Liver (tissue), 9 donors: ENCODE measurements around the gene PTPRD. TPM values are rescaled to one million over a fixed set of nuclear protein-coding genes. Genes with fewer than 3 reads are reported as not detected.

ENCODE experiments used
- DNase-seq: peaks from one replicate; pipeline ENCODE4 v3.0.0-alpha.2; 2017; ENCODE audit warnings: low spot score
- H3K27ac ChIP-seq, 2 donors: one replicate each; pipeline ENCODE4 v1.7.0; 2013; ENCODE audit warnings: inconsistent platforms in 2 of 2, low read length in 2 of 2, control low read depth in 1 of 2, low read depth in 1 of 2, mild to moderate bottlenecking in 1 of 2
- H3K27me3 ChIP-seq, 4 donors: one replicate each; pipeline versions ENCODE4 v1.6.1 to v1.7.0; 2013; ENCODE audit warnings: low read length in 3 of 4, inconsistent platforms in 1 of 4, mild to moderate bottlenecking in 1 of 4, moderate library complexity in 1 of 4; ENCODE audit not compliant: control insufficient read depth in 4 of 4, insufficient read depth in 4 of 4
- H3K36me3 ChIP-seq, 4 donors: one replicate each; pipeline versions ENCODE4 v1.6.1 to v1.7.0; 2013; ENCODE audit warnings: low read length in 3 of 4, mild to moderate bottlenecking in 3 of 4, low read depth in 1 of 4, moderate library complexity in 1 of 4; ENCODE audit not compliant: control insufficient read depth in 4 of 4, insufficient read depth in 3 of 4
- H3K4me1 ChIP-seq, 4 donors: one replicate each; pipeline versions ENCODE4 v1.6.1 to v1.7.0; 2013; ENCODE audit warnings: low read length in 3 of 4, mild to moderate bottlenecking in 3 of 4, moderate library complexity in 1 of 4; ENCODE audit not compliant: control insufficient read depth in 4 of 4, insufficient read depth in 4 of 4
- H3K4me3 ChIP-seq, 3 donors: one replicate each; pipeline versions ENCODE4 v1.6.1 to v1.7.0; 2013; ENCODE audit warnings: low read length in 3 of 3, control low read depth in 1 of 3, low read depth in 1 of 3, mild to moderate bottlenecking in 1 of 3
- H3K9ac ChIP-seq, 2 donors: one replicate each; pipeline ENCODE4 v1.7.0; 2013; ENCODE audit warnings: low read length in 2 of 2, mild to moderate bottlenecking in 2 of 2, moderate library complexity in 2 of 2, control low read depth in 1 of 2, low read depth in 1 of 2
- H3K9me3 ChIP-seq, 4 donors: one replicate each; pipeline versions ENCODE4 v1.6.1 to v1.7.0; 2013; ENCODE audit warnings: low read length in 3 of 4; ENCODE audit not compliant: control insufficient read depth in 4 of 4
- ATF3 ChIP-seq: IDR thresholded peaks from 2 replicates; pipeline ENCODE4 v1.6.1; 2016; ENCODE audit warnings: antibody characterized with exemption
- CTCF ChIP-seq: fragments of 150-350 bp; IDR thresholded peaks from 2 replicates; pipeline ENCODE4 v1.5.1; 2017; ENCODE audit warnings: improper control_type of control experiment, low read depth, low read length; ENCODE audit not compliant: missing input control
- EGR1 ChIP-seq, 2 donors: IDR thresholded peaks; 2 replicates each; pipeline ENCODE4 v1.6.1; 2016 to 2018; ENCODE audit warnings: antibody characterized with exemption in 2 of 2, low read depth in 2 of 2
- FOXA1 ChIP-seq: IDR thresholded peaks from 2 replicates; pipeline ENCODE4 v1.6.1; 2016; ENCODE audit warnings: antibody characterized with exemption
- FOXA2 ChIP-seq: IDR thresholded peaks from 2 replicates; pipeline ENCODE4 v1.6.1; 2016; ENCODE audit warnings: antibody characterized with exemption
- GABPA ChIP-seq, 2 donors: IDR thresholded peaks in 1 of 2; conservative IDR thresholded peaks in 1 of 2; 2 replicates each; pipeline ENCODE4 v1.6.1; 2016; ENCODE audit warnings: antibody characterized with exemption in 2 of 2, mild to moderate bottlenecking in 1 of 2, moderate library complexity in 1 of 2
- HNF4A ChIP-seq, 2 donors: conservative IDR thresholded peaks; 2 replicates each; pipeline ENCODE4 v1.6.1; 2016; ENCODE audit warnings: antibody characterized with exemption in 2 of 2, mild to moderate bottlenecking in 2 of 2
- HNF4G ChIP-seq: IDR thresholded peaks from 2 replicates; pipeline ENCODE4 v1.6.1; 2016; ENCODE audit warnings: antibody characterized with exemption
- JUND ChIP-seq, 2 donors: IDR thresholded peaks; 2 replicates each; pipeline ENCODE4 v1.6.1; 2016; ENCODE audit warnings: antibody characterized with exemption in 2 of 2
- MAX ChIP-seq: IDR thresholded peaks from 2 replicates; pipeline ENCODE4 v1.6.1; 2016; ENCODE audit warnings: antibody characterized with exemption
- NR2F2 ChIP-seq: IDR thresholded peaks from 2 replicates; pipeline ENCODE4 v1.6.1; 2016; ENCODE audit warnings: antibody characterized with exemption
- RAD21 ChIP-seq, 2 donors: IDR thresholded peaks; 2 replicates each; pipeline ENCODE4 v1.6.1; 2016; ENCODE audit warnings: antibody characterized with exemption in 2 of 2, mild to moderate bottlenecking in 2 of 2
- REST ChIP-seq: IDR thresholded peaks from 2 replicates; pipeline ENCODE4 v1.6.1; 2016; ENCODE audit warnings: antibody characterized with exemption, mild to moderate bottlenecking
- RXRA ChIP-seq, 2 donors: IDR thresholded peaks; 2 replicates each; pipeline ENCODE4 v1.6.1; 2017 to 2018; ENCODE audit warnings: antibody characterized with exemption in 2 of 2, mild to moderate bottlenecking in 1 of 2
- SP1 ChIP-seq: IDR thresholded peaks from 2 replicates; pipeline ENCODE4 v1.6.1; 2018; ENCODE audit warnings: antibody characterized with exemption, mild to moderate bottlenecking
- TAF1 ChIP-seq: conservative IDR thresholded peaks from 2 replicates; pipeline ENCODE4 v1.6.1; 2016; ENCODE audit warnings: antibody characterized with exemption, mild to moderate bottlenecking
- ZBTB33 ChIP-seq: IDR thresholded peaks from 2 replicates; pipeline ENCODE4 v1.6.1; 2016; ENCODE audit warnings: antibody characterized with exemption
- WGBS: extraction: QIAGEN DNeasy Blood & Tissue Kit; methylation state at CpG from one replicate; pipeline ENCODE4 v1.1.7; 2013; 5-methylcytosine and 5-hydroxymethylcytosine counted together
- polyA plus RNA-seq, 2 donors: library from polyadenylated mRNA; stranded (reverse) in 1 of 2; unstranded in 1 of 2; fragments of 200-250 nt in 1 of 2; fragments of >200 nt in 1 of 2; fragmentation: Nextera tagmentation in 1 of 2; extraction: Ambion mirVana in 1 of 2; gene quantifications; one replicate each; pipeline versions ENCODE4 v1.2.1 to v1.2.3, GENCODE V29; 2013 to 2015
- total RNA-seq, 2 donors: library from RNA; depleted of rRNA; stranded (reverse); fragments of >200 nt; gene quantifications; one replicate each; pipeline ENCODE4 v1.2.3, GENCODE V29; 2014
- donor health status: healthy.
- donor health status: healthy.
- donor health status: healthy.
- donor health status: healthy.
- donor health status: healthy.

PTPRD gene
- total and polyA plus RNA-seq, 4 donors = 0.78 to 34.2 (median 4.7) TPM

GRCh38 chr9:10341057-10341456, 271.7 kb downstream of the PTPRD start:
- no peak for TF ChIP-seq NR2F2
- TF ChIP-seq ZBTB33 = no peak
- no peak for TF ChIP-seq RXRA (IDR thresholded peaks at IDR 0.05)
- no peak for TF ChIP-seq HNF4A (conservative IDR thresholded peaks at IDR 0.05)
- no peak for TF ChIP-seq HNF4G
- TF ChIP-seq FOXA1 = no peak
- no peak for TF ChIP-seq RAD21 (IDR thresholded peaks at IDR 0.05)
- no peak for TF ChIP-seq SP1
- no peak for TF ChIP-seq TAF1
- no peak for TF ChIP-seq CTCF
- no peak for TF ChIP-seq EGR1 (IDR thresholded peaks at IDR 0.05; ENCODE audit: low read depth in 2 of 2)

GRCh38 chr9:10339152-10339551, 273.6 kb downstream of the PTPRD start:
- H3K9me3 ChIP-seq = no peaks in the 10 kb centered on the region
- TF ChIP-seq RXRA (IDR thresholded peaks at IDR 0.05) = no peak
- TF ChIP-seq ZBTB33 = no peak
- no peak for TF ChIP-seq GABPA (IDR thresholded peaks at IDR 0.05 in 1 of 2, conservative IDR thresholded peaks at IDR 0.05 in 1 of 2)
- TF ChIP-seq TAF1 = no peak
- no peak for TF ChIP-seq FOXA1
- TF ChIP-seq JUND (IDR thresholded peaks at IDR 0.05) = no peak
- no peak for TF ChIP-seq RAD21 (IDR thresholded peaks at IDR 0.05)
- TF ChIP-seq ATF3 = no peak
- no peak for TF ChIP-seq REST
- no peak for TF ChIP-seq SP1
- TF ChIP-seq MAX = no peak
- TF ChIP-seq FOXA2 = no peak
- no peak for TF ChIP-seq HNF4G
- no peak for TF ChIP-seq CTCF

More at GRCh38 chr9:10341057-10341456, 271.7 kb downstream of the PTPRD start:
- H3K36me3 ChIP-seq = no peaks in the 10 kb centered on the region
- no peak overlapping the region for H3K9ac ChIP-seq
- no peak overlapping the region for H3K4me3 ChIP-seq
- no peaks in the 10 kb centered on the region for H3K9me3 ChIP-seq
- H3K4me1 ChIP-seq = no peaks in the 10 kb centered on the region
- WGBS = 80% methylated on average over 2 of the region's 2 CpGs
- no peak overlapping the region for H3K27ac ChIP-seq
- no peaks in the 10 kb centered on the region for H3K27me3 ChIP-seq
- no peak for DNase-seq

More at GRCh38 chr9:10339152-10339551, 273.6 kb downstream of the PTPRD start:
- Histone ChIP-seq H3K27ac (no peak overlapping the region), H3K4me3 (no peak overlapping the region), H3K9ac (no peak overlapping the region), H3K4me1 (no peaks in the 10 kb centered on the region), H3K27me3 (no peaks in the 10 kb centered on the region), H3K36me3 (no peaks in the 10 kb centered on the region)
- DNase-seq = no peak
